GM20000 (cell line): ENCODE results near the gene PCDHA8.
"Not testable (repeated sequence)": the region's sequence is repeated elsewhere in the genome, so short reads cannot be mapped to it uniquely, and the experiment has no call there.

Source experiments
- DNase-seq: peaks from one replicate; pipeline ENCODE4 v3.0.0; 2012; ENCODE audit warnings: low spot score
- TF ChIP-seq, protein P1 (sequence below): IDR thresholded peaks from 2 replicates; pipeline ENCODE4 v1.5.1; 2012; ENCODE audit warnings: mild to moderate bottlenecking, control low read depth; ENCODE audit errors: extremely low read depth, missing control alignments

The PCDHA8 gene

DNA sequence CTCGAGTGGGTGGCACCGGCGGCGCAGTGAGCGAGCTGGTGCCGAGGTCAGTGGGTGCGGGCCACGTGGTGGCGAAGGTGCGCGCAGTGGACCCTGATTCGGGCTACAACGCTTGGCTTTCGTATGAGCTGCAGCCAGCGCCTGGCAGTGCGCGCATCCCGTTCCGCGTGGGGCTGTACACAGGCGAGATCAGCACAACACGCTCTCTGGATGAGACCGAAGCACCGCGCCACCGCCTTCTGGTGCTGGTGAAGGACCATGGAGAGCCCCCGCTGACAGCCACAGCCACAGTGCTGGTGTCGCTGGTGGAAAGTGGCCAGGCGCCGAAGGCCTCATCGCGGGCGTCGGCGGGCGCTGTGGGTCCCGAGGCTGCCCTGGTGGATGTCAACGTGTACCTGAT lies 17.5 kb upstream of the PCDHA8 start:
- no peak for DNase-seq
- TF ChIP-seq, protein P1, sequence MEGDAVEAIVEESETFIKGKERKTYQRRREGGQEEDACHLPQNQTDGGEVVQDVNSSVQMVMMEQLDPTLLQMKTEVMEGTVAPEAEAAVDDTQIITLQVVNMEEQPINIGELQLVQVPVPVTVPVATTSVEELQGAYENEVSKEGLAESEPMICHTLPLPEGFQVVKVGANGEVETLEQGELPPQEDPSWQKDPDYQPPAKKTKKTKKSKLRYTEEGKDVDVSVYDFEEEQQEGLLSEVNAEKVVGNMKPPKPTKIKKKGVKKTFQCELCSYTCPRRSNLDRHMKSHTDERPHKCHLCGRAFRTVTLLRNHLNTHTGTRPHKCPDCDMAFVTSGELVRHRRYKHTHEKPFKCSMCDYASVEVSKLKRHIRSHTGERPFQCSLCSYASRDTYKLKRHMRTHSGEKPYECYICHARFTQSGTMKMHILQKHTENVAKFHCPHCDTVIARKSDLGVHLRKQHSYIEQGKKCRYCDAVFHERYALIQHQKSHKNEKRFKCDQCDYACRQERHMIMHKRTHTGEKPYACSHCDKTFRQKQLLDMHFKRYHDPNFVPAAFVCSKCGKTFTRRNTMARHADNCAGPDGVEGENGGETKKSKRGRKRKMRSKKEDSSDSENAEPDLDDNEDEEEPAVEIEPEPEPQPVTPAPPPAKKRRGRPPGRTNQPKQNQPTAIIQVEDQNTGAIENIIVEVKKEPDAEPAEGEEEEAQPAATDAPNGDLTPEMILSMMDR = no peak

DNA sequence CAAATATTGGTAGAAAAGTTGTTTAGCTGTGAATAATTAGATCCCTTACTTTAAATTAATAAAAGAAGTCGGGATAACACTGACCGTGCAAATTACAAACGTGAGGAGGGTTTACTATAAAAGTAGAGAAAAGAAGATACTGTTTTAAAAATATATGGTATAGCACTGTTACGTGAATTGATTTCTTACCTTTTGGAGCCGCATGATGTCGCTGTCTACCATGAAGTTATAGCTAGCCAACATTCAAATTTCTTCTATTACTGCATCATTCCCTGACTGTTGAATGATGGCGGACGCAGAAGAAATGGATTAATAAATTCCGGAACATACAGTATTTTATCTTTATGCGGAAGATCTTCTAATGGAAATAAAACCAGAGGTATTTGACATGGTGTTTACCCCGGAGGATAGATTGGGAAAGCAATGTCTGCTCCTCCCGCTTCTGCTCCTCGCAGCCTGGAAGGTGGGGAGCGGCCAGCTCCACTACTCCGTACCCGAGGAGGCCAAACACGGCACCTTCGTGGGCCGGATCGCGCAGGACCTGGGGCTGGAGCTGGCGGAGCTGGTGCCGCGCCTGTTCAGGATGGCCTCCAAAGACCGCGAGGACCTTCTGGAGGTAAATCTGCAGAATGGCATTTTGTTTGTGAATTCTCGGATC lies 13.2 kb upstream of the PCDHA8 start, which contains the start of gene PCDHA6:
TSS of gene PCDHA6 (plus strand) at position 257 of the 658 bp plus-strand sequence. CDS start at position 389, 132 bp downstream.
- DNase-seq = no peak
- TF ChIP-seq, protein P1 = no peak

DNA sequence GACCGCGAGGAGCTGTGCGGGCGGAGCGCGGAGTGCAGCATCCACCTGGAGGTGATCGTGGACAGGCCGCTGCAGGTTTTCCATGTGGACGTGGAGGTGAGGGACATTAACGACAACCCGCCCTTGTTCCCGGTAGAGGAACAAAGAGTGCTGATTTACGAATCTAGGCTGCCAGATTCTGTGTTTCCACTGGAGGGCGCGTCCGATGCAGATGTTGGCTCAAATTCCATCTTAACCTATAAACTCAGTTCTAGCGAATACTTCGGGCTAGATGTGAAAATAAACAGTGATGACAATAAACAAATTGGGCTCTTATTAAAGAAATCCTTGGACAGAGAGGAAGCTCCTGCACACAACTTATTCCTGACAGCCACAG lies 12.6 kb upstream of the PCDHA8 start:
- no peak for DNase-seq
- TF ChIP-seq, protein P1 = no peak

DNA sequence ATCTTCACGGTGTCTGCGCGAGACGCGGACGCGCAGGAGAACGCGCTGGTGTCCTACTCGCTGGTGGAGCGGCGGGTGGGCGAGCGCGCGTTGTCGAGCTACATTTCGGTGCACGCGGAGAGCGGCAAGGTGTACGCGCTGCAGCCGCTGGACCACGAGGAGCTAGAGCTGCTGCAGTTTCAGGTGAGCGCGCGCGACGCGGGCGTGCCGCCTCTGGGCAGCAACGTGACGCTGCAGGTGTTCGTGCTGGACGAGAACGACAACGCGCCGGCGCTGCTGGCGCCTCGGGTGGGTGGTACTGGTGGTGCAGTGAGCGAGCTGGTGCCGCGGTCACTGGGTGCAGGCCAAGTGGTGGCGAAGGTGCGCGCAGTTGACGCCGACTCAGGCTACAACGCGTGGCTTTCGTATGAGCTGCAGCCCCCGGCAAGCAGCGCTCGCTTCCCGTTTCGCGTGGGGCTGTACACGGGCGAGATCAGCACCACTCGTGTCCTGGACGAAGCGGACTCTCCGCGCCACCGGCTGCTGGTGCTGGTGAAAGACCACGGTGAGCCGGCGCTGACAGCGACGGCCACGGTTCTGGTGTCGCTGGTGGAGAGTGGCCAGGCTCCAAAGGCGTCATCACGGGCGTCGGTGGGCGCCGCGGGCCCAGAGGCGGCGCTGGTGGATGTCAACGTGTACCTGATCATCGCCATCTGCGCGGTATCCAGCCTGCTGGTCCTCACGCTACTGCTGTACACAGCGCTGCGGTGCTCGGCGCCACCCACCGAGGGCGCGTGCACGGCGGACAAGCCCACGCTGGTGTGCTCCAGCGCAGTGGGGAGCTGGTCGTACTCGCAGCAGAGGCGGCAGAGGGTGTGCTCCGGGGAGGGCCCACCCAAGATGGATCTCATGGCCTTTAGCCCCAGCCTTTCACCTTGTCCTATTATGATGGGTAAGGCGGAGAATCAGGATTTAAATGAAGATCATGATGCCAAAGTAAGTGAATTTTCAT lies 11.2 kb upstream of the PCDHA8 start:
- DNase-seq = not testable (repeated sequence)

DNA sequence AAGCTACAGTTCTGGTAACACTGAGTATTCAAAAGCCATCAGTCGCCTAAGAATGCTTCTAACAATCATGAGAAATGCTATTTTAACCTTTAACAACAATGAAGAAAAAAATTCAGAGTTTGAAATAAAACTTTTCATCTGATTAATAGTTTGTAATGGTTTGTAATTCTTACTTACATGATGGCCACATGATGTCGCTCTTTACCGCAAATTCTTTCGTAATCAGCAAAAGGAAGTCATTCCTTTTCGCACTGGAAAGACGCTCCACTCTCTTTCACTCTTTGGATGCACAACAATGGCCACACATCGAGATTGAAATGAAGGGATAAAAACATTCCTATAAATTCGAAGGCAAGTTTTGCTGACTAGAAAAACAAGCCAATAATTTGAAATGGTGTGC lies 7.0 kb upstream of the PCDHA8 start, which contains the start of gene PCDHA7:
TSS of gene PCDHA7 (plus strand) at position 277 of the 400 bp plus-strand sequence. CDS start at position 392, 115 bp downstream.
- TF ChIP-seq, protein P1 = no peak
- no peak for DNase-seq

DNA sequence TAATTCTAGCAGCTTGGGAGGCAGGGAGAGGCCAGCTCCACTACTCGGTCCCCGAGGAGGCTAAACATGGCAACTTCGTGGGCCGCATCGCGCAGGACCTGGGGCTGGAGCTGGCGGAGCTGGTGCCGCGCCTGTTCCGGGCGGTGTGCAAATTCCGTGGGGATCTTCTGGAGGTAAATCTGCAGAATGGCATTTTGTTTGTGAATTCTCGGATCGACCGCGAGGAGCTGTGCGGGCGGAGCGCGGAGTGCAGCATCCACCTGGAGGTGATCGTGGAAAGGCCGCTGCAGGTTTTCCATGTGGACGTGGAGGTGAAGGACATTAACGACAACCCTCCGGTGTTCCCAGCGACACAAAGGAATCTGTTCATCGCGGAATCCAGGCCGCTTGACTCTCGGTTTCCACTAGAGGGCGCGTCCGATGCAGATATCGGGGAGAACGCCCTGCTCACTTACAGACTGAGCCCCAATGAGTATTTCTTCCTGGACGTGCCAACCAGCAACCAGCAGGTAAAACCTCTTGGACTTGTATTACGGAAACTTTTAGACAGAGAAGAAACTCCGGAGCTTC lies 6.5 kb upstream of the PCDHA8 start:
- not testable (repeated sequence) for DNase-seq

DNA sequence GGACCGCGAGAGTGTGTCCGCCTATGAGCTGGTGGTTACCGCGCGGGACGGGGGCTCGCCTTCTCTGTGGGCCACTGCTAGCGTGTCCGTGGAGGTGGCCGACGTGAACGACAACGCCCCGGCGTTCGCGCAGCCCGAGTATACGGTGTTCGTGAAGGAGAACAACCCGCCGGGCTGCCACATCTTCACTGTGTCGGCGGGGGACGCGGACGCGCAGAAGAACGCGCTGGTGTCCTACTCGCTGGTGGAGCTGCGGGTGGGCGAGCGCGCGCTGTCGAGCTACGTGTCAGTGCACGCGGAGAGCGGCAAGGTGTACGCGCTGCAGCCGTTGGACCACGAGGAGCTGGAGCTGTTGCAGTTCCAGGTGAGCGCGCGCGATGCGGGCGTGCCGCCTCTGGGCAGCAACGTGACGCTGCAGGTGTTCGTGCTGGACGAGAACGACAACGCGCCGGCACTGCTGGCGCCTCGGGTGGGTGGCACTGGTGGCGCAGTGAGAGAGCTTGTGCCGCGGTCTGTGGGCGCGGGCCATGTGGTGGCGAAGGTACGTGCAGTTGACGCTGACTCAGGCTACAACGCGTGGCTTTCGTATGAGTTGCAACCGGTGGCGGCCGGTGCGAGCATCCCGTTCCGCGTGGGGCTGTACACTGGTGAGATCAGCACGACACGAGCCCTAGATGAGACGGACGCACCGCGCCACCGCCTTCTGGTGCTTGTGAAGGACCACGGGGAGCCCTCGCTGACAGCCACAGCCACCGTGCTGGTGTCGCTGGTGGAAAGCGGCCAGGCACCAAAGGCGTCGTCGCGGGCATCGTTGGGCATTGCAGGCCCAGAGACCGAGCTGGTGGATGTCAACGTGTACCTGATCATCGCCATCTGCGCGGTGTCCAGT lies 5.1 kb upstream of the PCDHA8 start:
- TF ChIP-seq, protein P1 = no peak
- DNase-seq = no peak
